ENCODE measurements around the gene UACA. TPM values are rescaled to one million over a fixed set of nuclear protein-coding genes. Genes with fewer than 3 reads are reported as not detected.

The UACA gene
- total RNA-seq, 1 experiment from 2014 or later = 38.0 TPM

DNA sequence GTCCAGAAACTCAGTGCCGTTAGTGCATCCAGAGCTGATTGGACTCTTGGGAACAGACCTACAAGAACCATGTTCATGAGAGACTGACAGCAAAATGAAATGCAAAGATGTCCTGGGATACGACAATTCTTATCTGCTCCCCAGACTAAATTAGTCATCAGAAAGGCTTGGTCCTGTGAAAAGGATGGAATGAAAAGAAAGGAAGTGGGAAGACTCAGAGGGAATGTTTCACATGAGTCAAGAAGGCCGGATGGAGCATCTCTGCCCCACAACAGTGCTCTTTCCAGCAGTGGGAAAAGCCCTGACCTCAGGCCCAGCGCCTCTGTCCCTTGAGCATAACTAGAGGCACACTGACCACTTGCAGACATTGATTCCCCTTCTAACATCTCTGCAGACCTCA, 39.3 kb upstream of the UACA start:
- no peaks in the 10 kb centered on the region for H3K23me2 ChIP-seq (ENCODE audit: insufficient read length, low read depth, low read length, poor library complexity, severe bottlenecking)
- H2BK12ac ChIP-seq (ENCODE audit: insufficient read length, low read depth, low read length) = no peak overlapping the region
- WGBS (ENCODE audit: extremely low coverage, insufficient read length, low lambda C conversion rate) = no CpG with 5 or more reads among the region's 4 CpGs
- H2BK15ac ChIP-seq (ENCODE audit: low read depth, low read length) = no peak overlapping the region
- H3K4me2 ChIP-seq (ENCODE audit: insufficient read depth, insufficient read length, low read length) = no peak overlapping the region
- peaks cover 0 to 2% (median 0%) of the 10 kb centered on the region in 3 experiments; a peak in 2 of 7 replicates for H3K36me3 Mint-ChIP-seq (ENCODE audit: insufficient read depth in 1 of 3, low read depth in 3 of 3)
- H3K14ac ChIP-seq (ENCODE audit: insufficient read depth, low read length) = no peak overlapping the region
- H3K27me3 ChIP-seq (ENCODE audit: insufficient read depth, low read length) = no peaks in the 10 kb centered on the region
- no peak overlapping the region for H3K56ac ChIP-seq (ENCODE audit: insufficient read length, low read depth, low read length)
- H4K20me1 ChIP-seq (ENCODE audit: control insufficient read depth, insufficient read depth, insufficient read length) = no peaks in the 10 kb centered on the region
- H3K4ac ChIP-seq (ENCODE audit: low read depth, low read length) = no peak overlapping the region
- H4K8ac ChIP-seq (replicated peaks; ENCODE audit: insufficient read length, low read depth, low read length) = no peak overlapping the region
- H3K4me3 Mint-ChIP-seq = no peak overlapping the region
- H4K91ac ChIP-seq (ENCODE audit: insufficient read length, low read depth, low read length) = no peak overlapping the region
- H3K9me3 Mint-ChIP-seq = peaks cover 0 to 3% of the 10 kb centered on the region in 2 experiments; a peak in 3 of 5 replicates
- H3K23ac ChIP-seq (ENCODE audit: insufficient read length, low read depth, low read length) = no peak overlapping the region
- H3K27me3 Mint-ChIP-seq (ENCODE audit: low read depth) = no peaks in the 10 kb centered on the region
- no peaks in the 10 kb centered on the region for H3K4me1 ChIP-seq (ENCODE audit: insufficient read depth, low read length)
- no peak overlapping the region for H2BK5ac ChIP-seq (ENCODE audit: insufficient read length, low read length)
- H3K18ac ChIP-seq (ENCODE audit: insufficient read length, low read depth, low read length) = no peak overlapping the region
- H3K9ac ChIP-seq (ENCODE audit: extremely low read depth, insufficient read length, low read length) = no peak overlapping the region
- DNase-seq = no peak
- TF ChIP-seq, protein P1, sequence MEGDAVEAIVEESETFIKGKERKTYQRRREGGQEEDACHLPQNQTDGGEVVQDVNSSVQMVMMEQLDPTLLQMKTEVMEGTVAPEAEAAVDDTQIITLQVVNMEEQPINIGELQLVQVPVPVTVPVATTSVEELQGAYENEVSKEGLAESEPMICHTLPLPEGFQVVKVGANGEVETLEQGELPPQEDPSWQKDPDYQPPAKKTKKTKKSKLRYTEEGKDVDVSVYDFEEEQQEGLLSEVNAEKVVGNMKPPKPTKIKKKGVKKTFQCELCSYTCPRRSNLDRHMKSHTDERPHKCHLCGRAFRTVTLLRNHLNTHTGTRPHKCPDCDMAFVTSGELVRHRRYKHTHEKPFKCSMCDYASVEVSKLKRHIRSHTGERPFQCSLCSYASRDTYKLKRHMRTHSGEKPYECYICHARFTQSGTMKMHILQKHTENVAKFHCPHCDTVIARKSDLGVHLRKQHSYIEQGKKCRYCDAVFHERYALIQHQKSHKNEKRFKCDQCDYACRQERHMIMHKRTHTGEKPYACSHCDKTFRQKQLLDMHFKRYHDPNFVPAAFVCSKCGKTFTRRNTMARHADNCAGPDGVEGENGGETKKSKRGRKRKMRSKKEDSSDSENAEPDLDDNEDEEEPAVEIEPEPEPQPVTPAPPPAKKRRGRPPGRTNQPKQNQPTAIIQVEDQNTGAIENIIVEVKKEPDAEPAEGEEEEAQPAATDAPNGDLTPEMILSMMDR (conservative IDR thresholded peaks at IDR 0.05) = no peak
- H3K27ac Mint-ChIP-seq = no peak overlapping the region
- H2BK20ac ChIP-seq (ENCODE audit: low read depth, low read length, poor library complexity, severe bottlenecking) = no peak overlapping the region
- H4K5ac ChIP-seq (ENCODE audit: insufficient read length, low read depth, low read length) = no peak overlapping the region
- H2BK120ac ChIP-seq (ENCODE audit: low read depth, low read length, poor library complexity, severe bottlenecking) = no peak overlapping the region
- no peak overlapping the region for H2AFZ ChIP-seq (ENCODE audit: low read length)
- H3K27ac ChIP-seq (ENCODE audit: insufficient read length, low read depth, low read length) = no peak overlapping the region
- H3T11ph ChIP-seq (ENCODE audit: low read length) = no peak overlapping the region
- no peaks in the 10 kb centered on the region for H3K79me2 ChIP-seq (ENCODE audit: insufficient read depth, low read length)
- no peaks in the 10 kb centered on the region for H3K79me1 ChIP-seq (ENCODE audit: insufficient read depth, low read depth, low read length, poor library complexity, severe bottlenecking)
- no peaks in the 10 kb centered on the region for H3K4me1 Mint-ChIP-seq
- H3K9me3 ChIP-seq (ENCODE audit: control insufficient read depth, low read depth, low read length) = no peaks in the 10 kb centered on the region
- no peak overlapping the region for H2AK5ac ChIP-seq (ENCODE audit: insufficient read length, low read length)

Data from H9 (cell line).